Activated CD4-positive, alpha-beta T cell treated with anti-CD3 and anti-CD28 coated beads, Interleukin-2, amount 10 ng/mL, durations not matched to agents 24 days and 14 days (primary cell): Measurements from ENCODE around the gene NCOA6. TPM values are rescaled to one million over a fixed set of nuclear protein-coding genes. Genes with fewer than 3 reads are reported as not detected.
"Not testable (repeated sequence)": the region's sequence is repeated elsewhere in the genome, so short reads cannot be mapped to it uniquely, and the experiment has no call there.

ENCODE experiments used
- DNase-seq: peaks from one replicate; pipeline ENCODE4 v3.0.0; 2022
- H3K27ac Mint-ChIP-seq: one replicate; pipeline ENCODE4 v1.8.0; 2022; ENCODE audit warnings: mild to moderate bottlenecking, mixed read lengths
- H3K27me3 Mint-ChIP-seq: one replicate; pipeline ENCODE4 v1.8.0; 2022; ENCODE audit warnings: mixed read lengths
- H3K36me3 Mint-ChIP-seq: one replicate; pipeline ENCODE4 v1.8.0; 2022; ENCODE audit warnings: low read depth, mild to moderate bottlenecking, mixed read lengths
- H3K4me1 Mint-ChIP-seq: one replicate; pipeline ENCODE4 v1.8.0; 2021; ENCODE audit warnings: mixed read lengths
- H3K4me3 Mint-ChIP-seq: one replicate; pipeline ENCODE4 v1.8.0; 2022; ENCODE audit warnings: mild to moderate bottlenecking, moderate library complexity, mixed read lengths
- H3K9me3 Mint-ChIP-seq: one replicate; pipeline ENCODE4 v1.8.0; 2021; ENCODE audit warnings: mixed read lengths
- intact Hi-C: fragments of 100-400 bp; cut with micrococcal nuclease; formaldehyde crosslinking; loops from one replicate; pipeline ENCODE4 v1.15.1; 2023
- total RNA-seq: library from RNA; stranded (reverse); gene quantifications from 2 replicates; pipeline ENCODE4 v1.2.3, GENCODE V29; 2022

The NCOA6 gene
- total RNA-seq, 1 donor from 2014 or later, result 25.1 TPM

GRCh38 chr20:34713944-34714515 is 111.4 kb downstream of the NCOA6 start:
- H3K4me3 Mint-ChIP-seq, H3K9me3 Mint-ChIP-seq, H3K27ac Mint-ChIP-seq, DNase-seq, H3K27me3 Mint-ChIP-seq, intact Hi-C loops: not testable (repeated sequence)
- H3K36me3 Mint-ChIP-seq, result peaks cover 29% of the 10 kb centered on the region
- H3K4me1 Mint-ChIP-seq, result peaks cover 20% of the 10 kb centered on the region

DNA sequence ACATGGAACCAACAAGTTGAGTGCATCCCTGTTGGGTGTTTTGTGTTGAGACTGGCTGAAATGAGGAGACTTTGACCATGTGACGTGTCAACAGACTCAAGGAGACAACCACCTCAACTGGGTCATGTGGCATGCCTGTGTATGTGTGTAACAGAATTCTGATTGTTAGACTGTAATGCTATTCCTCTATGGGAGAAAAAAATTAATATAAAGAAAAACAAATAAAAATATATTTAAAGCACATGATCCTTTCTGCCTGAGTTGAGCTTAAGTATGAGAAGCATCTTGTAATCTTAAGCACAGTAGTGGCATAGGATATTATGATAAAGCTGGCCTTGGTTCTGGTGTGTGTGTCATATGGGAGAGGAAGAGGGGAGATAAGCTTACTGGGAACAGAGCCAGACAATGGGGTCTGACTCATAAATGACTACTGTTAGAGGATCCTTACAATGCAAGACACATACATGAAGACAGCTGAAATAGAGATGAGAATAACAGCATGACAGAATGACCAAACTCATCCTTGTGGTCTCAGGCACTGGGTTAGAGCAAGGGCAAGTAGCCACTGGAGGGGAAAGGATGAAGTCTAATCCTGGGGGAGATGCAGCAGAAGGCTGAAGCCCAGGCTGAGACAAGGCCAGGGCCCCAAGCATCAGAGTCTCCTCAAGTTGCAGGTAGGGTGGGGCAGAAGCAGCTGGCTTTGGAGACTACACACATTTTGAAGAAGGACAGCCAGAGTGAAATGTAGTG is 112.1 kb downstream of the NCOA6 start:
- intact Hi-C loops, result no loop called here
- Mint-ChIP-seq H3K36me3 (peaks cover 28% of the 10 kb centered on the region), H3K27me3 (peaks cover 7% of the 10 kb centered on the region), H3K9me3 (no peaks in the 10 kb centered on the region), H3K27ac (peak overlapping the region; percentile 18), H3K4me1 (peaks cover 24% of the 10 kb centered on the region), H3K4me3 (no peak overlapping the region)
- no peak for DNase-seq

GRCh38 chr20:34712525-34713192 is 112.8 kb downstream of the NCOA6 start:
- peaks cover 23% of the 10 kb centered on the region for H3K4me1 Mint-ChIP-seq
- H3K27ac Mint-ChIP-seq, result peak overlapping the region; percentile 37
- no peak overlapping the region for H3K4me3 Mint-ChIP-seq
- no peaks in the 10 kb centered on the region for H3K9me3 Mint-ChIP-seq
- H3K36me3 Mint-ChIP-seq, result peaks cover 25% of the 10 kb centered on the region
- intact Hi-C loops, result no loop called here
- H3K27me3 Mint-ChIP-seq, result peaks cover 7% of the 10 kb centered on the region
- no peak for DNase-seq

GRCh38 chr20:34711813-34712430 is 113.5 kb downstream of the NCOA6 start:
- intact Hi-C loops, result no loop called here
- Mint-ChIP-seq H3K36me3 (peaks cover 22% of the 10 kb centered on the region), H3K27me3 (peaks cover 7% of the 10 kb centered on the region)

GRCh38 chr20:34710861-34711574 is 114.4 kb downstream of the NCOA6 start:
- peaks cover 22% of the 10 kb centered on the region for H3K36me3 Mint-ChIP-seq
- intact Hi-C loops, result no loop called here
- no peak overlapping the region for H3K27ac Mint-ChIP-seq
- H3K27me3 Mint-ChIP-seq, result peaks cover 7% of the 10 kb centered on the region
- H3K4me1 Mint-ChIP-seq, result peaks cover 26% of the 10 kb centered on the region
- no peaks in the 10 kb centered on the region for H3K9me3 Mint-ChIP-seq
- H3K4me3 Mint-ChIP-seq, result peak overlapping the region; percentile 85
- peak; percentile 61 for DNase-seq

More at GRCh38 chr20:34711813-34712430, 113.5 kb downstream of the NCOA6 start:
- no peaks in the 10 kb centered on the region for H3K9me3 Mint-ChIP-seq
- DNase-seq, result no peak
- H3K27ac Mint-ChIP-seq, result no peak overlapping the region
- peaks cover 19% of the 10 kb centered on the region for H3K4me1 Mint-ChIP-seq
- H3K4me3 Mint-ChIP-seq, result no peak overlapping the region

DNA sequence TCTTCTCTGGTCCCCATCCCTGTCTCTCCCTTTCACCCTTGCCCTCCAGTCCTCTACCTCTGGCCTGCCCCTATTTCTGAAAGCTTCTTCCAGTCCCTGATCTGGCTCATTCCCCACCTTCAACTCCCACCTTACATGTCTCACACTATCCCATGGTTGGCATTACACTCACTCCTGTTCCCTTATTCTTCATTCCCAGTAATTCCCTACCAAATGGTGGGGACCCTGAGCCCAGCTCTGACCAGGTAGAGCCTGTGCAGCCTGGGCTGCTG is 114.9 kb downstream of the NCOA6 start:
- H3K9me3 Mint-ChIP-seq, result no peaks in the 10 kb centered on the region
- no peak for DNase-seq
- intact Hi-C loops, result no loop called here
- peaks cover 7% of the 10 kb centered on the region for H3K27me3 Mint-ChIP-seq
- H3K4me3 Mint-ChIP-seq, result peak overlapping the region; percentile 85
- H3K36me3 Mint-ChIP-seq, result peaks cover 22% of the 10 kb centered on the region
- H3K4me1 Mint-ChIP-seq, result peaks cover 28% of the 10 kb centered on the region
- peak overlapping the region; percentile 76 for H3K27ac Mint-ChIP-seq

- Mint-ChIP-seq H3K36me3 (peaks cover 22% of the 10 kb centered on the region), H3K27me3 (peaks cover 7% of the 10 kb centered on the region), H3K4me3 (peak overlapping the region; percentile 89), H3K27ac (peak overlapping the region; percentile 92), H3K4me1 (peaks cover 32% of the 10 kb centered on the region), H3K9me3 (no peaks in the 10 kb centered on the region)
- DNase-seq, result peak; percentile 85
- intact Hi-C loops, result loop anchor here (1.0 to 5.0 kb wide), 6 partner anchors 9 to 407 kb away; partner anchors contain the start of genes AHCY, DYNLRB1 and PIGU
Observed at GRCh38 chr20:34709831-34710567, 115.5 kb downstream of the NCOA6 start.

- peaks cover 7% of the 10 kb centered on the region for H3K27me3 Mint-ChIP-seq
- peak overlapping the region; percentile 92 for H3K27ac Mint-ChIP-seq
- H3K9me3 Mint-ChIP-seq, result no peaks in the 10 kb centered on the region
- peak; percentile 94 for DNase-seq
- H3K36me3 Mint-ChIP-seq, result peaks cover 19% of the 10 kb centered on the region
- intact Hi-C loops, result loop anchor here (1.0 to 5.0 kb wide), 6 partner anchors 10 to 406 kb away; partner anchors contain the start of genes AHCY, DYNLRB1 and PIGU
- peaks cover 35% of the 10 kb centered on the region for H3K4me1 Mint-ChIP-seq
- H3K4me3 Mint-ChIP-seq, result peak overlapping the region; percentile 89
Observed at GRCh38 chr20:34709044-34709830, 116.2 kb downstream of the NCOA6 start.

DNA sequence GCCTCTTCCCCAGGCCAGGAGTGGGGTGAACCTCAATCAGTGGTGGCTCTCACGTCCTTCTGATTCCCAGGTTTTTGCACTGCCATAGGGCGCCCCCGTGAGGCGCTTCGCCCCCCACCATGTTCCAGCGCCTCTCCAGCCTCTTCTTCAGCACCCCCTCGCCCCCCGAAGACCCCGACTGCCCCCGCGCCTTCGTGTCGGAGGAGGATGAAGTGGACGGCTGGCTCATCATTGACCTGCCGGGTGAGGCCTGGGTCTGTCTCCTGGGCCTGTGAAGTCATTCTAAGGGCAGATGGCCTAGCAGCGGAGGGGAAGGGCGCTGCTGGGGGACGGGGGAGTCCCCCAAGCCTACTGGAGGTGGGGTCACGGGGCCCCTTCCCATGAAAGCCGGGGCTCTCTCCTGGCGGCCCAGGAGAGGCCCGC is 116.8 kb downstream of the NCOA6 start:
- H3K36me3 Mint-ChIP-seq, result peaks cover 16% of the 10 kb centered on the region

GRCh38 chr20:34706912-34707784 is 118.3 kb downstream of the NCOA6 start:
- Mint-ChIP-seq H3K9me3 (no peaks in the 10 kb centered on the region), H3K27me3 (peaks cover 18% of the 10 kb centered on the region), H3K4me1 (peaks cover 36% of the 10 kb centered on the region), H3K36me3 (peaks cover 2% of the 10 kb centered on the region), H3K4me3 (no peak overlapping the region), H3K27ac (no peak overlapping the region)
- DNase-seq, result no peak
- intact Hi-C loops, result loop anchor here (5.0 kb wide), 2 partner anchors 60 to 125 kb away; no protein-coding TSS in a partner anchor

More for the DNA sequence above, 116.8 kb downstream of the NCOA6 start:
- H3K27me3 Mint-ChIP-seq, result peaks cover 7% of the 10 kb centered on the region
- peak; percentile 87 for DNase-seq
- H3K4me1 Mint-ChIP-seq, result peaks cover 36% of the 10 kb centered on the region
- H3K9me3 Mint-ChIP-seq, result no peaks in the 10 kb centered on the region
- intact Hi-C loops, result loop anchor here (1.0 to 5.0 kb wide), 7 partner anchors 11 to 406 kb away; partner anchors contain the start of genes AHCY, DYNLRB1 and PIGU
- H3K27ac Mint-ChIP-seq, result peak overlapping the region; percentile 92
- peak overlapping the region; percentile 89 for H3K4me3 Mint-ChIP-seq

GRCh38 chr20:34706302-34706875 is 119.1 kb downstream of the NCOA6 start:
- intact Hi-C loops, result loop anchor here (5.0 kb wide), 2 partner anchors 61 to 124 kb away; no protein-coding TSS in a partner anchor
- H3K4me1 Mint-ChIP-seq, result peaks cover 36% of the 10 kb centered on the region
- H3K36me3 Mint-ChIP-seq, result no peaks in the 10 kb centered on the region
- no peak for DNase-seq
- H3K27ac Mint-ChIP-seq, result peak overlapping the region; percentile 7
- H3K9me3 Mint-ChIP-seq, result no peaks in the 10 kb centered on the region
- H3K27me3 Mint-ChIP-seq, result peaks cover 23% of the 10 kb centered on the region
- H3K4me3 Mint-ChIP-seq, result no peak overlapping the region
